ENCODE measurements around the gene PLK1.

- no peak for TF ChIP-seq SIN3A (IDR thresholded peaks at IDR 0.05; ENCODE audit: borderline replicate concordance, insufficient read depth, low read length)
- no peak for TF ChIP-seq TAF1 (IDR thresholded peaks at IDR 0.05; ENCODE audit: borderline replicate concordance, insufficient read depth, low read length)
Observed at GRCh38 chr16:23702951-23703350, 24.3 kb downstream of the PLK1 start.

Data from PFSK-1 (cell line).